ENCODE measurements around the gene SMG5.
"Not testable (repeated sequence)": the region's sequence is repeated elsewhere in the genome, so short reads cannot be mapped to it uniquely, and the experiment has no call there.

The SMG5 gene

GRCh38 chr1:156229809-156230472 lies 52.7 kb downstream of the SMG5 start:
- H3K27ac Mint-ChIP-seq = no peak overlapping the region
- peaks cover 17% of the 10 kb centered on the region for H3K4me1 Mint-ChIP-seq
- DNase-seq = no peak
- no peak overlapping the region for H3K4me3 Mint-ChIP-seq
- H3K9me3 Mint-ChIP-seq = no peaks in the 10 kb centered on the region
- no peaks in the 10 kb centered on the region for H3K27me3 Mint-ChIP-seq
- peaks cover 27% of the 10 kb centered on the region for H3K36me3 Mint-ChIP-seq
- CTCF ChIA-PET = interaction anchor here (0.7 to 9.9 kb wide), 2 partner anchors 81 to 369 kb away, joined by 3 to 315 read pairs; partner anchors contain the start of gene SEMA4A

GRCh38 chr1:156228501-156228900 lies 54.1 kb downstream of the SMG5 start:
- no peak overlapping the region for H3K4me3 Mint-ChIP-seq
- H3K9me3 Mint-ChIP-seq = no peaks in the 10 kb centered on the region
- peaks cover 24% of the 10 kb centered on the region for H3K4me1 Mint-ChIP-seq
- no peaks in the 10 kb centered on the region for H3K27me3 Mint-ChIP-seq
- peaks cover 31% of the 10 kb centered on the region for H3K36me3 Mint-ChIP-seq
- CTCF ChIA-PET = interaction anchor here (1.5 to 9.9 kb wide), 2 partner anchors 79 to 91 kb away, joined by 3 to 315 read pairs; partner anchors contain the start of gene SEMA4A
- no peak overlapping the region for H3K27ac Mint-ChIP-seq
- DNase-seq = no peak

- no peak for DNase-seq
- Mint-ChIP-seq H3K27me3 (no peaks in the 10 kb centered on the region), H3K4me3 (no peak overlapping the region), H3K27ac (peak overlapping the region; percentile 89), H3K4me1 (peaks cover 41% of the 10 kb centered on the region), H3K36me3 (peaks cover 46% of the 10 kb centered on the region), H3K9me3 (no peaks in the 10 kb centered on the region)
- CTCF ChIA-PET = interaction anchor here (0.6 to 9.9 kb wide), 7 partner anchors 13 to 323 kb away, joined by 3 to 315 read pairs (median 16); partner anchors contain the start of genes PMF1 and SEMA4A
These were observed 55.8 kb downstream of the SMG5 start for GRCh38 chr1:156226782-156227181.

DNA sequence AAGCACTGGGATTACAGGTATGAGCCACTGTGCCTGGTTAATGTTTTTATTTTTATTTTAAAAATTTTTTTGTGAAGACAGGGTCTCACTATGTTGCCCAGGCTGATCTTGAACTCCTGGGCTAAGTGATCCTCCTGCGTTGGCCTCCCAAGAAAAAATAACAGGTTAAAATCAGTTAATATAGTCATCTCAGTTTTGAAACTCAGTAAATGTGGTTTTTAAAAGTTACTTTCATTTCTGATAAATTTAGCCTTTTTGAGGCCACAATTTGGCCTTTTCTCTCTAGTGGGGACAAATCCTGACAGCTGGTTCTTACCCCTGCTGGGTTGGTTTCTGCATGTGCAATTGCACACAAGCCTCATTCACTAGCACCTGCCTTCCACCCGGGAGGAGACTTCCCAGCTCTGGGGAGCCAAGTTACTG lies 56.5 kb downstream of the SMG5 start:
- Mint-ChIP-seq H3K36me3 (peaks cover 51% of the 10 kb centered on the region), H3K4me1 (peaks cover 48% of the 10 kb centered on the region), H3K27ac (peak overlapping the region; percentile 89), H3K4me3 (no peak overlapping the region), H3K9me3 (no peaks in the 10 kb centered on the region), H3K27me3 (no peaks in the 10 kb centered on the region)
- CTCF ChIA-PET = interaction anchor here (0.6 to 9.9 kb wide), 13 partner anchors 12 to 130 kb away, joined by 3 to 315 read pairs (median 7); partner anchors contain the start of genes PMF1 and SEMA4A
- DNase-seq = no peak

DNA sequence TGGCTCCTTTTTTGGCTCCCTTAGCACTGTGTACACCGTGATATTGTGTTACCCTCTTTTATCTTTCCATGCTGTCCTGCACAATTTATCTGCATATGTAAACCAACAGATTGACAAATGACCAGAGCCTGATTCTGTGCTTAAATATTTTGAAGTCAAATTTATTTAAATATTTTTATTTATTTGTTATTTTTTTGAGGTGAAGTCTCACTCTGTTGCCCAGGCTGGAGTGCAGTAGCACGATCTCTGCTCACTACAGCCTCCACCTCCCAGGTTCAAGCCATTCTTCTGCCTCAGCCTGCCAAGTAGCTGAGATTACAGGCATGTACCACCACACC lies 57.0 kb downstream of the SMG5 start:
- peaks cover 51% of the 10 kb centered on the region for H3K4me1 Mint-ChIP-seq
- CTCF ChIA-PET = interaction anchor here (0.6 to 9.9 kb wide), 21 partner anchors 12 to 221 kb away, joined by 3 to 315 read pairs (median 4); partner anchors contain the start of genes PMF1, SEMA4A and SMG5
- no peak for DNase-seq
- peak overlapping the region; percentile 89 for H3K27ac Mint-ChIP-seq
- H3K4me3 Mint-ChIP-seq = no peak overlapping the region
- peaks cover 55% of the 10 kb centered on the region for H3K36me3 Mint-ChIP-seq
- H3K9me3 Mint-ChIP-seq = no peaks in the 10 kb centered on the region
- H3K27me3 Mint-ChIP-seq = no peaks in the 10 kb centered on the region

DNA sequence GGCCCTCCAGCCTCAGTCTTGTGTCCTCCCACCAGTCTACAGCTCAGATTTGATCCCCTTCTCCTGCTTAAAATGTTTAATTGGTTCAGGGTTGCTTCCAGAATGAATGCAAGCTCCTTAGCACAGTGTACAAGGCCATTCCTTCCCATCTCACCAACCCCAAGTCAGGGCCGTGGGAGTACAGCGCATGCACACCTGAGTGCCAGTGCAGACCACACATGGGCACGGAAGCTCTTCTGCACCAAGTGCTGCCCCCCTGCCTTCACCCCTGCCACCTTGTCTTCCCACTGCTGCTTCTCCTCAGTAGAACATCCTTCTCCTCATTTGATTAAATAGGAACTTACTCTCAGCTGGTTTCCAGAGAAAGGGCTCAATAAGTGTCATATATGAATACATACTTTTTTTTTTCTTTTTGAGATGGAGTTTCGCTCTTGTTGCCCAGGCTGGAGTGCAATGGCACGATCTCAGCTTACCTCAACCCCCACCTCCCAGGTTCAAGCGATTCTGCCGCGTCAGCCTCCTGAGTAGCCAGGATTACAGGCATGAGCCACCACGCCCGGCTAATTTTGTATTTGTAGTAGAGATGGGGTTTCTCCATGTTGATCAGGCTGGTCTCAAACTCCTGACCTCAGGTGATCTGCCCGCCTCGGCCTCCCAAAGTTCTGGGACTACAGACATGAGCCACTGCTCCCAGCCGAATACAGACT lies 60.5 kb downstream of the SMG5 start:
- CTCF ChIA-PET = interaction anchor here (0.7 to 9.9 kb wide), 4 partner anchors 8 to 73 kb away, joined by 3 to 315 read pairs (median 24); partner anchors contain the start of genes PMF1 and SEMA4A
- Mint-ChIP-seq H3K4me3 (no peak overlapping the region), H3K4me1 (peaks cover 75% of the 10 kb centered on the region), H3K9me3 (peaks cover 3% of the 10 kb centered on the region), H3K36me3 (peaks cover 48% of the 10 kb centered on the region), H3K27me3 (no peaks in the 10 kb centered on the region), H3K27ac (peak overlapping the region; percentile 85)
- no peak for DNase-seq

DNA sequence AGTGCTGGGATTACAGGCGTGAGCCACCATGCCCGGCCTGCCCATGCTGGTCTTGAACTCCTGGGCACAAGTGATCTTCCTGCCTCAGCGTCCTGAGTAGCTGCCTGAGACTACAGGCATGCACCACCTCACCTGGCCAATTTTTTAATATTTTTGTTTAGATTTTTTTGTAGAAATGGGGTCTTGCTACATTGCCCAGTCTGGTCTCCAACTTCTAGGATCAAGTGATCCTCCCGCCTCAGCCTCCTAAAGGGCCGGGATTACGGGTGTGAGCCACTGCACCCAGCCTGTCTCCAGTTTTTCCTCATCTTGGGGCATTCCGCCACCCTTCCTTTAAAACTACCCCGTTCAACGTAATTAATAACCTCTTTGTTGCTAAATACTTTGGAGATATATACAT lies 62.4 kb downstream of the SMG5 start:
- no peak for DNase-seq
- Mint-ChIP-seq H3K27me3 (no peaks in the 10 kb centered on the region), H3K27ac (peak overlapping the region; percentile 81), H3K4me1 (peaks cover 73% of the 10 kb centered on the region), H3K9me3 (peaks cover 3% of the 10 kb centered on the region), H3K36me3 (peaks cover 42% of the 10 kb centered on the region), H3K4me3 (no peak overlapping the region)
- CTCF ChIA-PET = interaction anchor here (1.2 to 1.5 kb wide), 3 partner anchors 21 to 74 kb away, joined by 4 to 5 read pairs (median 5); partner anchors contain the start of gene SLC25A44

- peaks cover 79% of the 10 kb centered on the region for H3K4me1 Mint-ChIP-seq
- peaks cover 44% of the 10 kb centered on the region for H3K36me3 Mint-ChIP-seq
- H3K27ac Mint-ChIP-seq = peak overlapping the region; percentile 98
- DNase-seq = peak; percentile 49
- peaks cover 3% of the 10 kb centered on the region for H3K9me3 Mint-ChIP-seq
- H3K27me3 Mint-ChIP-seq = no peaks in the 10 kb centered on the region
- peak overlapping the region; percentile 42 for H3K4me3 Mint-ChIP-seq
- CTCF ChIA-PET = interaction anchor here (1.1 kb wide), 1 partner anchor 42 kb away, joined by 5 read pairs; no protein-coding TSS in a partner anchor
These were observed 64.8 kb downstream of the SMG5 start for GRCh38 chr1:156217871-156218270.

- H3K9me3 Mint-ChIP-seq, DNase-seq, H3K27me3 Mint-ChIP-seq: not testable (repeated sequence)
- peaks cover 78% of the 10 kb centered on the region for H3K4me1 Mint-ChIP-seq
- H3K27ac Mint-ChIP-seq = peak overlapping the region; percentile 98
- H3K4me3 Mint-ChIP-seq = peak overlapping the region; percentile 42
- CTCF ChIA-PET = interaction anchor here (5.1 kb wide), 1 partner anchor 8 kb away, joined by 44 read pairs; no protein-coding TSS in a partner anchor
- peaks cover 37% of the 10 kb centered on the region for H3K36me3 Mint-ChIP-seq
These were observed 66.1 kb downstream of the SMG5 start for GRCh38 chr1:156216361-156217086.

DNA sequence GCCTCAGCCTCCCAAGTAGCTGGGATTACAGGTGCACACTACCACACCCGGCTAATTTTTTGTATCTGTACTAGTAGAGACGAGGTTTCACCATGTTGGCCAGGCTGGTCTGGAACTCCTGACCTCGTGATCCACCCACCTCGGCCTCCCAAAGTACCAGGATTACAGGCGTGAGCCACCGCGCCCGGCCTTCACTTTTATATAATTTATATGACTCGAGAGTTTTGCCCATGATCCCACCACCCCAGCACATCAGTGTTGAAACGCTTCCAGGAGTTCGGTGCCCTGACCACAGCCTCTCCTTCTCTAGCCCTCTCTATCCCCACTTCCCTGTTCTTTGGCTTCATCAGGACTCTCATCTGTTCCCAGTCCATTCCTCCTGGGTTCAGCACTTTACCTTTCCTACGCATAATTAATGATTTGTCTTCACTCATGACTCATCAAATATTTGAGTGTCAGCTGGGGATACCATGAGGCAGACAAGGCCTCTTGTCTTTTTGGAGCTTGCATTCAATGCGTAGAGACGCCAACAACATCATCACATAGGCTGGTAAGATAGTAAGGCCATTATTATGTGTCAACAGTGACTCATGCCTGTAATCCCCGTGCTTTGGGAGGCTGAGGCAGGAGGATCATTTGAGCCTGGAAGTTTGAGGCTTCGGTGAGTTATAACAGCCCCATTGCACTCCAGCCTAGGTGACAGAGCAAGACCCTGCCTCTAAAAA lies 68.4 kb downstream of the SMG5 start:
- H3K27ac Mint-ChIP-seq = peak overlapping the region; percentile 99
- H3K4me1 Mint-ChIP-seq = peaks cover 60% of the 10 kb centered on the region
- CTCF ChIA-PET = interaction anchor here (1.2 to 5.1 kb wide), 4 partner anchors 10 to 68 kb away, joined by 3 to 44 read pairs (median 5); no protein-coding TSS in a partner anchor
- H3K36me3 Mint-ChIP-seq = peaks cover 32% of the 10 kb centered on the region
- H3K27me3 Mint-ChIP-seq = no peaks in the 10 kb centered on the region
- peak overlapping the region; percentile 86 for H3K4me3 Mint-ChIP-seq
- H3K9me3 Mint-ChIP-seq = peaks cover under 1% of the 10 kb centered on the region
- no peak for DNase-seq

GRCh38 chr1:156213644-156213966 lies 69.0 kb downstream of the SMG5 start:
- CTCF ChIA-PET = interaction anchor here (1.2 to 5.1 kb wide), 5 partner anchors 11 to 67 kb away, joined by 3 to 44 read pairs (median 6); no protein-coding TSS in a partner anchor
- Mint-ChIP-seq H3K4me1 (peaks cover 58% of the 10 kb centered on the region), H3K9me3 (no peaks in the 10 kb centered on the region), H3K4me3 (peak overlapping the region; percentile 86), H3K27ac (peak overlapping the region; percentile 99), H3K27me3 (no peaks in the 10 kb centered on the region), H3K36me3 (peaks cover 35% of the 10 kb centered on the region)
- DNase-seq = no peak

GRCh38 chr1:156212833-156213643 lies 69.6 kb downstream of the SMG5 start, which contains the start of gene PMF1:
PMF1 (plus strand) TSS chr1:156213007; CDS start chr1:156213016, 9 bp downstream.
- peak within 1 kb of the TSS; percentile 86 for H3K4me3 Mint-ChIP-seq

More at GRCh38 chr1:156212833-156213643, 69.6 kb downstream of the SMG5 start, which contains the start of gene PMF1:
- peak within 1 kb of the TSS; percentile 99 for H3K27ac Mint-ChIP-seq
- CTCF ChIA-PET = interaction anchor here (1.2 to 5.1 kb wide), 5 partner anchors 11 to 19 kb away, joined by 3 to 44 read pairs (median 6); partner anchors contain the start of gene SLC25A44
- no peaks in the 10 kb centered on the region for H3K27me3 Mint-ChIP-seq
- H3K36me3 Mint-ChIP-seq = peaks cover 40% of the 10 kb centered on the region
- H3K4me1 Mint-ChIP-seq = peaks cover 54% of the 10 kb centered on the region
- no peaks in the 10 kb centered on the region for H3K9me3 Mint-ChIP-seq
- DNase-seq = peak; percentile 99

All from activated naive CD4-positive, alpha-beta T cell treated with anti-CD3 and anti-CD28 coated beads, Interleukin-2, amount 10 ng/mL, durations not matched to agents 7 days and 5 days (primary cell).